ENCODE measurements around the gene NLK. TPM values are rescaled to one million over a fixed set of nuclear protein-coding genes. Genes with fewer than 3 reads are reported as not detected.

Gene NLK
- total and polyA plus RNA-seq, 2 of the 4 experiments (the other 2 are of a cell fraction), result 15.3 to 23.3 TPM

DNA sequence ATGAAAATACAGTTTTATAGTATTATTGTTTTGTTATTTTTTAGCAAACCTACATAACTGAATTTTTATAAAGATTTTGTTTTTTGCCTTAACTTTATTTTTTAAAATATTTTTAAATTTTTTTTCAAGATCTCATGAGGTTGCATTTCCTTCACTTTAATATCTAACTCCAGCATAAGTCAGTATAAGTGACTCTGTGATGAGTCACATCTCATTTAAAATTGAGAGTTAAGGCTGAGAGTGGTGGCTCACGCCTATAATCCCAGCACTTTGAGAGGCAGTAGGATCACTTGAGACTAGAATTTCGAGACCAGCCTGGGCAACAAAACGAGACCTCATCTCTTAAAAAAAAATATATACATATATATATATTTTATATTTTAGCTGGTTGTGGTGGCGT lies 44.0 kb downstream of the NLK start:
- ATAC-seq (ENCODE audit: low read depth) (peak; percentile 67; the same call in 1 of the 2 replicates), DNase-seq (peak; percentile 50)
- no peak overlapping the region for H3K9ac ChIP-seq (ENCODE audit: low read depth, low read length)
- H3K36me3 ChIP-seq (ENCODE audit: control insufficient read depth, insufficient read depth, low read length), result no peaks in the 10 kb centered on the region
- intact Hi-C loops (cut with micrococcal nuclease) (no loop called here), in situ Hi-C loops (cut with MboI; ENCODE audit: low sequenced_read_pairs) (no loop called here), dilution Hi-C loops (cut with HindIII; ENCODE audit: low sequenced_read_pairs, unreplicated experiment) (no loop called here)
- ChIA-PET CTCF (no interaction called here), POLR2A (ENCODE audit: unreplicated experiment) (no interaction called here)
- no peak overlapping the region for H4K8ac ChIP-seq (ENCODE audit: low read depth in 2 of 2, low read length in 2 of 2)
- no peak overlapping the region for H2BK15ac ChIP-seq (ENCODE audit: low read depth, low read length)
- no peak overlapping the region for H3K4me2 ChIP-seq (ENCODE audit: low read depth, low read length)
- H4K20me1 ChIP-seq (ENCODE audit: insufficient read depth, low read length), result peaks cover 55% of the 10 kb centered on the region
- no peak overlapping the region for H4K91ac ChIP-seq (ENCODE audit: insufficient read depth, low read depth, low read length)
- WGBS, 2 experiments (ENCODE audit: extremely low coverage in 2 of 2, insufficient read length in 1 of 2), result no CpG with 5 or more reads among the region's 4 CpGs
- peaks cover 3% of the 10 kb centered on the region for H3K4me1 ChIP-seq (ENCODE audit: control insufficient read depth, insufficient read depth, low read length)
- no peak overlapping the region for H4K5ac ChIP-seq (ENCODE audit: low read depth, low read length)
- no peak overlapping the region for H2BK20ac ChIP-seq (ENCODE audit: low read depth, low read length)
- H3K23ac ChIP-seq (ENCODE audit: low read depth, low read length), result no peak overlapping the region
- H3K4ac ChIP-seq (ENCODE audit: low read depth, low read length), result no peak overlapping the region
- H3K18ac ChIP-seq (ENCODE audit: low read depth, low read length), result no peak overlapping the region
- peaks cover 4% of the 10 kb centered on the region; the same call in 1 of the 2 replicates for H3K9me1 ChIP-seq (ENCODE audit: insufficient read depth, low read length)
- no peak overlapping the region for H3K56ac ChIP-seq (ENCODE audit: extremely low read depth, insufficient read depth, low read length)
- H2BK120ac ChIP-seq (ENCODE audit: low read depth, low read length), result no peak overlapping the region
- no peak overlapping the region for H3K27ac ChIP-seq (ENCODE audit: insufficient read depth, low read length)
- no TSS peak for BruUV-seq (replicated peaks)
- no peaks in the 10 kb centered on the region for H3K9me3 ChIP-seq (ENCODE audit: control insufficient read depth, insufficient read depth, low read length)
- no peak overlapping the region for H3K14ac ChIP-seq (replicated peaks; ENCODE audit: low read depth, low read length)
- no peak overlapping the region for H2AK9ac ChIP-seq (replicated peaks; ENCODE audit: low read depth, low read length, poor library complexity)
- TF ChIP-seq CHD1 (IDR thresholded peaks at IDR 0.05; ENCODE audit: low read depth, low read length), result no peak
- no peak for TF ChIP-seq MAZ (IDR thresholded peaks at IDR 0.05; ENCODE audit: borderline replicate concordance, low read depth, low read length)
- TF ChIP-seq, protein P1, sequence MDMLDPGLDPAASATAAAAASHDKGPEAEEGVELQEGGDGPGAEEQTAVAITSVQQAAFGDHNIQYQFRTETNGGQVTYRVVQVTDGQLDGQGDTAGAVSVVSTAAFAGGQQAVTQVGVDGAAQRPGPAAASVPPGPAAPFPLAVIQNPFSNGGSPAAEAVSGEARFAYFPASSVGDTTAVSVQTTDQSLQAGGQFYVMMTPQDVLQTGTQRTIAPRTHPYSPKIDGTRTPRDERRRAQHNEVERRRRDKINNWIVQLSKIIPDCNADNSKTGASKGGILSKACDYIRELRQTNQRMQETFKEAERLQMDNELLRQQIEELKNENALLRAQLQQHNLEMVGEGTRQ (IDR thresholded peaks at IDR 0.05; ENCODE audit: low read depth, low read length), result no peak
- TF ChIP-seq RAD21 (IDR thresholded peaks at IDR 0.05; ENCODE audit: low read length), result no peak
- TF ChIP-seq RFX5 (IDR thresholded peaks at IDR 0.05; ENCODE audit: low read depth, low read length), result no peak
- no peak for TF ChIP-seq BHLHE40 (IDR thresholded peaks at IDR 0.05; ENCODE audit: low read depth, low read length)
- no peak for TF ChIP-seq CTCF (conservative IDR thresholded peaks at IDR 0.05; ENCODE audit: low read depth, low read length)
- TF ChIP-seq FOS (IDR thresholded peaks at IDR 0.05; ENCODE audit: low read depth, low read length), result no peak
- no peak for TF ChIP-seq CEBPB (IDR thresholded peaks at IDR 0.05; ENCODE audit: low read depth, low read length)
- no peak for TF ChIP-seq MXI1 (IDR thresholded peaks at IDR 0.05; ENCODE audit: borderline replicate concordance, low read depth, low read length)
- H2AFZ ChIP-seq (replicated peaks; ENCODE audit: low read length, poor library complexity), result no peak overlapping the region
- H3K79me1 ChIP-seq (ENCODE audit: low read depth in 1 of 2, low read length in 2 of 2), result peaks cover 13 to 71% of the 10 kb centered on the region in 2 experiments
- no peak overlapping the region for H3K4me3 ChIP-seq (ENCODE audit: insufficient read depth, low read depth, low read length)
- no peak overlapping the region for H2AK5ac ChIP-seq (ENCODE audit: low read depth, low read length)
- no peaks in the 10 kb centered on the region for H3K27me3 ChIP-seq (ENCODE audit: control insufficient read depth, insufficient read depth, low read length)
- H2BK5ac ChIP-seq (ENCODE audit: low read depth, low read length, poor library complexity, severe bottlenecking), result no peak overlapping the region

Data from IMR-90 (cell line).